Ishikawa (cell line): ENCODE results near the gene ZNF785.

Source experiments
- CEBPB ChIP-seq: IDR thresholded peaks from 2 replicates; pipeline ENCODE4 v1.6.1; 2012
- CREB1 ChIP-seq: IDR thresholded peaks from 2 replicates; pipeline ENCODE4 v1.6.1; 2012; ENCODE audit warnings: low read depth
- EGR1 ChIP-seq: IDR thresholded peaks from 2 replicates; pipeline ENCODE4 v1.6.1; 2012
- EP300 ChIP-seq: IDR thresholded peaks from 2 replicates; pipeline ENCODE4 v1.6.1; 2012; ENCODE audit warnings: borderline replicate concordance
- FOXM1 ChIP-seq: IDR thresholded peaks from 2 replicates; pipeline ENCODE4 v1.6.1; 2012; ENCODE audit warnings: low read depth, borderline replicate concordance
- MAX ChIP-seq: IDR thresholded peaks from 2 replicates; pipeline ENCODE4 v1.6.1; 2012
- NFIC ChIP-seq: IDR thresholded peaks from 2 replicates; pipeline ENCODE4 v1.6.1; 2012
- RAD21 ChIP-seq: IDR thresholded peaks from 2 replicates; pipeline ENCODE4 v1.6.1; 2012; ENCODE audit warnings: low read depth
- REST ChIP-seq: IDR thresholded peaks from 2 replicates; pipeline ENCODE4 v1.6.1; 2012; ENCODE audit warnings: low read depth, mild to moderate bottlenecking
- TAF1 ChIP-seq: IDR thresholded peaks from 2 replicates; pipeline ENCODE4 v1.6.1; 2012; ENCODE audit warnings: low read depth, mild to moderate bottlenecking
- TCF12 ChIP-seq: IDR thresholded peaks from 2 replicates; pipeline ENCODE4 v1.6.1; 2012; ENCODE audit warnings: low read depth
- TEAD4 ChIP-seq: IDR thresholded peaks from 2 replicates; pipeline ENCODE4 v1.6.1; 2012
- USF1 ChIP-seq: IDR thresholded peaks from 2 replicates; pipeline ENCODE4 v1.6.1; 2012
- YY1 ChIP-seq: IDR thresholded peaks from 2 replicates; pipeline ENCODE4 v1.6.1; 2012; ENCODE audit warnings: low read depth
- ZBTB7A ChIP-seq: IDR thresholded peaks from 2 replicates; pipeline ENCODE4 v1.6.1; 2012; ENCODE audit warnings: low read depth

Gene ZNF785

GRCh38 chr16:30569281-30569680 lies 16.2 kb downstream of the ZNF785 start:
- TF ChIP-seq USF1 (no peak), YY1 (no peak), TEAD4 (no peak), REST (no peak), TAF1 (no peak), FOXM1 (no peak), TCF12 (no peak), ZBTB7A (no peak), CEBPB (no peak), MAX (no peak), RAD21 (no peak), CREB1 (no peak), EP300 (no peak), EGR1 (no peak)

- TF ChIP-seq CREB1: no peak
- 0 out of 2 replicates have a peak, but pooled peaks have one; percentile 39 for TF ChIP-seq CEBPB
Observed at GRCh38 chr16:30567991-30568638, 17.4 kb downstream of the ZNF785 start.

- no peak for TF ChIP-seq ZBTB7A
- TF ChIP-seq TCF12: no peak
- no peak for TF ChIP-seq USF1
- TF ChIP-seq EP300: no peak
- no peak for TF ChIP-seq REST
- TF ChIP-seq NFIC: no peak
- no peak for TF ChIP-seq CREB1
- no peak for TF ChIP-seq TEAD4
- TF ChIP-seq MAX: no peak
Observed at GRCh38 chr16:30567160-30567990, 18.1 kb downstream of the ZNF785 start.

- TF ChIP-seq RAD21: no peak
- TF ChIP-seq USF1: no peak
- TF ChIP-seq REST: no peak
- TF ChIP-seq NFIC: no peak
- no peak for TF ChIP-seq CEBPB
- no peak for TF ChIP-seq EGR1
- no peak for TF ChIP-seq TAF1
- TF ChIP-seq EP300: no peak
- no peak for TF ChIP-seq TEAD4
- no peak for TF ChIP-seq CREB1
- no peak for TF ChIP-seq MAX
- TF ChIP-seq ZBTB7A: no peak
- TF ChIP-seq FOXM1: no peak
Observed at GRCh38 chr16:30566531-30566930, 19.0 kb downstream of the ZNF785 start.
